ENCODE measurements around the gene CFAP210.
"Not testable (repeated sequence)": the region's sequence is repeated elsewhere in the genome, so short reads cannot be mapped to it uniquely, and the experiment has no call there.

The CFAP210 gene

DNA sequence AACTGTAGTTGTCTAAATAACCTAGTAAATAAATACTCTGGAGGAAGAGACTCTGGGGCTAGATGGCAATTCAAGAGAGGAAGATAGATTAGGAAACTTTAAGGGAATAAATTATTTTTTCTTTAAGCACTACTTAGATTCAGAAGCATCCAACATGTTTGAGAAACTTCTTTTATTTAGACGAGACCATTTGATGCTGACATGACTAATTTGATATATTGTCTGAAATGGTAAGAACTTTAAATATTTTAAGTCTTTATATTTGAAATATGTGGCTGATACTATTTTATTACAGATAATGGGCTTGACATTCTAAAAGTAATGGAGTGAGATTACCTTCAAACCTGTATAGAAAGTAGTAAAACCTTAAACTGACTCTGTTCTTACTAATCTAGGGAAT is 73.7 kb downstream of the CFAP210 start:
- no peak for DNase-seq (ENCODE audit: low spot score)

DNA sequence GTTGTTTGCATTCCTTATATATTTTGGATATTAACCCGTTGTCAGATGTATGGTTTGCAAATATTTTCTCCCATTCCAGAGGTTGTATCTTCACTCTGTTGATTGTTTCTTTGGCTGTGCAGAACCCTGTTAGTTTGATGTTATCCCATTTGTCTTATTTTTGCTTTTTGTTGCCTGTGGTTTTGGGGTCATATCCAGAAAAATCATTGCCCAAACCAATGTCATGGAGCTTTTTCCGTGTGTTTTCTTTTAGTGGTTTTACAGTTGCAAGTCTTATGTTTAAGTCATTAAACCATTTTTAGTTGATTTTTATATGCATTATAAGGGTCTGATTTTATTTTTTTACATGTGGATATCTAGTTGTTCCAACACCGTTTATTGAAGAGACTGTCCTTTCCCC is 74.3 kb downstream of the CFAP210 start:
- DNase-seq (ENCODE audit: low spot score) = no peak

DNA sequence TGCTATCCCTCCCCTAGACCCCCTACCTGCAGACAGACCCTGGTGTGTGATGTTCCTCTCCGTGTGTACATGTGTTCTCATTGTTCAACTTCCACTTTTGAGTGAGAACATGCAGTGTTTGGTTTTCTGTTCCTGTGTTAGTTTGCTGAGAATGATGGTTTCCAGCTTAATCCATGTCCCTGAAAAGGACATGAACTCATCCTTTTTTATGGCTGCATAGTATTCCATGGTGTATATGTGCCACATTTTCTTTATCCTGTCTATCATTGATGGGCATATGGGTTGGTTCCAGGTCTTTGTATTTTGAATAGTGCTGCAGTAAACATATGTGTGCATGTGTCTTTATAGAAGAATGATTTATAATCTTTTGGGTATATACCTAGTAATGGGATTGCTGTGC is 78.2 kb downstream of the CFAP210 start:
- DNase-seq (ENCODE audit: low spot score) = not testable (repeated sequence)

DNA sequence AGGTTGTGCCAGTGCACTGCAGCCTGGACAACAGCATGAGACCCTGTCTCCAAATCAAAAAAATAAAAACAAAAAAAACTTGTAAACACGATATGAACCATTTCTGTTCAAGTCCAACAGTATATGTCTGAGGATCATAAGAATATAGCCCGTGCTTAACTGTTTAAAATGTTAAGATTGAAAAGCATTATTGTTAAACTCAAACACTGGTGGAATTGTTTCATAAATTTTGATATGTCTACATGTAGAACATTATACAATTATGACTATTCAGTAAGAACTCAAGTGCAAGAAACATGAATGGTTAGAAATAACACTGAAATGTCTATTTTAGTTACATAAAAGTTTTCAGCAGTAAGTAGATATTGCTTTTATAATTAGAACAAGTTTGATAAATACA is 80.3 kb downstream of the CFAP210 start:
- no peak for DNase-seq (ENCODE audit: low spot score)

DNA sequence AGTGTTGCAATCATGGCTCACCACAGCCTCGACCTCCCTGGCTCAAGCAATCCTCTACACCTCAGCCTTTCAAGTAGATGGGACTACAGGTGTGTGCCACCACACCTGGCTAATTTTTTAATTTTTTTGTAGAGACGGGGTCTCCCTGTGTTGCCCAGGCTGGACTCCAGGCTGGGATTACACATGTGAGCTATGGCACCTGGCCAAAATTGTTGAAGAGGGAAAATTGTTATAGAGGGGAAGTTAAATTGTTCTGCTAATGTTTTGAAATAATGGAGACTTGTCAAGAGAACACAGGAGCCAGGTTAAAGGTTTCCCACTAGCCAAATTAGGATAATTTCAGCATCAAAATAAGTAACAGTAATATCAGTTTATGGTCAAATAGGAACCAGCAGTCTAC is 84.9 kb downstream of the CFAP210 start:
- no peak for DNase-seq (ENCODE audit: low spot score)

DNA sequence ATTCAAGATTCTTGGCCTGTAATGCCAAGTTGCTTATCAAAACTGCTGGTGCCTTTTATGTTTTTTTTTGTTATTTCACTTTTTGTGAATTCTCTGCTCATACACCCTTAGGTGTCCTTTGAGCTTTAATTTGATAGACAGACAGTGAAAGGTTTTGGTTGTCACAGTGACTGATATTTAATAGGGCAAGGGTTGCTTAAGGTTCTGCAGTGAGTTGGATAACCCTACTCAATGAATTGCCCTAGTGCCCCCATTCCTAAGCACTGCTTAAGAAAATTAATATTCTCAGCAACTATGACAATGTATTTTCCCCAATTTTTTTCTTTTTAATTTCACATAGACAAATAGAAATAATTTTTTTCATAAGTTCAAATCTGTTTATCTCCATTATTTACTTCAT is 94.6 kb downstream of the CFAP210 start:
- DNase-seq (ENCODE audit: low spot score) = no peak

DNA sequence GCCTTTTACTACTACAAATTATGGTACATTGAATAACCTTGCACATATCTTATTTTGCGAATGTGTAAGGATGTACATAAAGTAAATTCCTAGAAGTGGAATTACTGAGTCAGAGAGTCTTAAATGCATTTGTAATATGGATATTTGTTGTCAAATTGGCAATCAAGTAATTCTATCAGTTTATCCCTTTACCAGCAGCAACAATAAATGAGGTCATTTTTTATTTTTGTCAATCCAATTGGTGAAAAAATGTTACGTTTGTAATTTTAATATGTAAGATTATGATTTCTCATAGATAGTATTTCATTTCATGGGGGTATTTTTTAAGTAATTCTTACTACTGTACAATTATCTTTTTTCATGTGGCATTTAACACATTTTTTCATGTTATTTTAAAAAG is 95.2 kb downstream of the CFAP210 start:
- DNase-seq (ENCODE audit: low spot score) = no peak

DNA sequence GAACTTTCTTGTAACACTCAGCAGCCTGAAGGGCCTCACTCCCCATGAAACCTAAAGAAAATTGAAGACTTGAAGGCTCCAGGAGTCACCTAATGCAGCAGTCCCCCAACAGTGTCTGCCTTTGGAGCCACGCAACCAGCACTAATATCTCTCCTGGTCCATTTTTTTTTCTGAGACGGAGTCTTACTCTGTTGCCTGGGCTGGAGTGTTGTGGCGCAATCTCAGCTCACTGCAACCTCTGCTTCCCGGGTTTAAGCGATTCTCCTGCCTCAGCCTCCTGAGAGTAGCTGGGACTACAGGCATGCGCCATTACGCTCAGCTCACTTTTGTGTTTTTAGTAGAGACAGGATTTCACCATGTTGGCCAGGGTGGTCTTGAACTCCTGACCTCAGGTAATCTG is 97.7 kb downstream of the CFAP210 start:
- DNase-seq (ENCODE audit: low spot score) = not testable (repeated sequence)

Measured in RKO (cell line).